H4 (cell line): ENCODE measurements around the gene SFTPA2. TPM values are rescaled to one million over a fixed set of nuclear protein-coding genes. Genes with fewer than 3 reads are reported as not detected.
"Not testable (repeated sequence)": the region's sequence is repeated elsewhere in the genome, so short reads cannot be mapped to it uniquely, and the experiment has no call there.

Experiments used
- DNase-seq: peaks from one replicate; pipeline ENCODE4 v3.0.0-alpha.2; 2015; ENCODE audit warnings: low spot score
- total RNA-seq: library from RNA; depleted of rRNA; stranded (reverse); fragments of >200 nt; shearing (Covaris generic); gene quantifications from 2 replicates; pipeline ENCODE4 v1.2.3, GENCODE V29; 2014; rRNA removed

The SFTPA2 gene
- not detected in 2 replicates for total RNA-seq

- DNase-seq: no peak
Observed at GRCh38 chr10:79560160-79560709, at the start of gene SFTPA2. Gene SFTPA2 (minus strand): TSS chr10:79560407. CDS start chr10:79559483, 924 bp downstream.

GRCh38 chr10:79608505-79609375 is 48.5 kb upstream of the SFTPA2 start:
- DNase-seq: peak; percentile 39

GRCh38 chr10:79605308-79605707 is 45.1 kb upstream of the SFTPA2 start:
- DNase-seq: no peak

GRCh38 chr10:79604294-79604693 is 44.1 kb upstream of the SFTPA2 start:
- DNase-seq: no peak

- DNase-seq: no peak
Observed at GRCh38 chr10:79602953-79603352, 42.7 kb upstream of the SFTPA2 start.

GRCh38 chr10:79601939-79602338 is 41.7 kb upstream of the SFTPA2 start:
- DNase-seq: no peak

GRCh38 chr10:79599644-79600043 is 39.4 kb upstream of the SFTPA2 start:
- DNase-seq: not testable (repeated sequence)

GRCh38 chr10:79595510-79595909 is 35.3 kb upstream of the SFTPA2 start:
- DNase-seq: no peak

GRCh38 chr10:79594565-79594964 is 34.4 kb upstream of the SFTPA2 start:
- not testable (repeated sequence) for DNase-seq

- DNase-seq: no peak
Observed at GRCh38 chr10:79593377-79593776, 33.2 kb upstream of the SFTPA2 start.

GRCh38 chr10:79588800-79589199 is 28.6 kb upstream of the SFTPA2 start:
- DNase-seq: no peak

GRCh38 chr10:79586933-79587332 is 26.7 kb upstream of the SFTPA2 start:
- DNase-seq: no peak

GRCh38 chr10:79585870-79586527 is 25.8 kb upstream of the SFTPA2 start:
- no peak for DNase-seq

GRCh38 chr10:79583488-79584024 is 23.3 kb upstream of the SFTPA2 start:
- DNase-seq: no peak

GRCh38 chr10:79582954-79583353 is 22.7 kb upstream of the SFTPA2 start:
- not testable (repeated sequence) for DNase-seq

GRCh38 chr10:79582096-79582495 is 21.9 kb upstream of the SFTPA2 start:
- DNase-seq: no peak

- DNase-seq: no peak
Observed at GRCh38 chr10:79581044-79581443, 20.8 kb upstream of the SFTPA2 start.

GRCh38 chr10:79579361-79579760 is 19.2 kb upstream of the SFTPA2 start:
- DNase-seq: no peak

- DNase-seq: not testable (repeated sequence)
Observed at GRCh38 chr10:79570624-79571023, 10.4 kb upstream of the SFTPA2 start.

GRCh38 chr10:79563426-79563825 is 3.2 kb upstream of the SFTPA2 start:
- no peak for DNase-seq

GRCh38 chr10:79562135-79562756 is 2.0 kb upstream of the SFTPA2 start:
- peak; percentile 56 for DNase-seq

- DNase-seq: no peak
Observed at GRCh38 chr10:79561257-79561656, 1.1 kb upstream of the SFTPA2 start.
